HG03196 (cell line): ENCODE measurements around the gene ATIC.
A peak's percentile ranks its signal among the peaks of the same experiment; 100 is the strongest.

ENCODE experiments used
- ATAC-seq: cut with Tn5 transposase; IDR thresholded peaks from one replicate; pipeline ENCODE4 v1.9.1; 2021; ENCODE audit not compliant: unreplicated experiment

ATIC gene

DNA sequence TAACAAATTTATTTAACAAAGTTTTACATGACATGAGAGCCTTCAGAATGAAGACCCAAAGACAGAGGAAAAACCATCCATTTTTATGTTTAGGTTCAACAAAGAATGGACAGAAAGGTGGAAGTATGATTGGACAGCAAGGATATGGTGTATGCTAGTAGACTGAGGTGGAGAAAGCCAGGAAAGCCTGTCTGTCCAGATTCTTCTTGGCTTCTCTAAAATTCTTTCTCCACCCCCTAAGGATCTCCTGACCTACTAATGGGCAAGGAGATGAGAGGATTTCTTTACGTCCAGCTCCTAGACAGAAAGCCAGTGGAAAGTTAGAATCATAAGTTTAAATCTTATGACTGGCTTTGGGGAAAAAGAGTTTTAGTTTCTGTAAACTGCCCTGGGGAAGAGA, 3.0 kb downstream of the ATIC start:
- no peak for ATAC-seq

DNA sequence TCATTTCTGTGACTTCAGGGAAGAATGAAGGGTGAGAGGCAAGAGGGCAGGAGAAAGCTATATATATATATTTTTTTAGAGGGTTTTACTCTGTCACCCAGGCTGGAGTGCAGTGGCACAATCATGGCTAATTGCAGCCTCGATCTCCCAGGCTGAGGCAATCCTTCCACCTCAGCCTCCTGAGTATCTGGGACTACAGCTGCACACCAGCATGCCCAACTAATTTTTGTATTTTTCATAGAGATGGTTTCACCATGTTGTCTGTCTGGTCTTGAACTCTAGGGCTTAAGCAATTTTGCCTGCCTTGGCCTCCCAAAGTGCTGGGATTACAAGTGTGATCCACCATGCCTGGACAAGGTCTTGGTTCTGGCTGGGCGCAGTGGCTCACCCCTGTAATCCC, 3.4 kb downstream of the ATIC start:
- ATAC-seq: no peak

DNA sequence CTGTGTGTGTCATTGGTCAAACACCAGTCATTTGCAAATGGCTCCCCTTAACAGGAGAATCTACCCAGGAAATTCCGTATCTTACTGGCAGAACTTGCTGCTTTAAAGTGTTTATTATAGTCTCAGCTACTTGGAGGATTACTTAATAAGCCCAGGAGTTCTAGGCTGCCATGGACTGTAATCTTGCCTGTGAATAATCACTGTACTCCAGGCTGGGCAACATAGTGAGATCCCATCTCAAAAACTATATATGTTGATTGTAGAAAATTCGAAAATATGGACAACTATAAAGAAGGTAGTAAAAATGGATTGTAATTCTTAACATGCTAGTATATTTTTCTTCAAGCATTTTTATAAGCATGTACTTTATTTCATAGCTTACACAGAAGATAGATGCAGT, 4.5 kb downstream of the ATIC start:
- no peak for ATAC-seq

DNA sequence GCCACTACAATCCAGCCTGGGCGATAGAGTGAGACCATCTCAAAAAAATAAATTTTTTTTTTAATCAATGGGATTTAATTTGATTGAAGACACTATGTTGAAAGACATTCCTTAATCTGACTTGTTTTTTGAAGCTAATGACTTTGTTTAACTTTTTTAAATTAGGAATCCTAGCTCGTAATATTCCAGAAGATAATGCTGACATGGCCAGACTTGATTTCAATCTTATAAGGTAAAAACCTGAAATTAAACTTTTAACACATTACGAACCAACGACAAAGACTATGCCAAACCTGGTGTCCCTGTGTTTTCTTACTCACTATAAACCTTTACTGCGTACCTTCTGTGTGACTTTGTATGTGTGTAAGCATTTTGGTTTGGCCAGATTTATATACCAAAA, 7.6 kb downstream of the ATIC start:
- no peak for ATAC-seq

DNA sequence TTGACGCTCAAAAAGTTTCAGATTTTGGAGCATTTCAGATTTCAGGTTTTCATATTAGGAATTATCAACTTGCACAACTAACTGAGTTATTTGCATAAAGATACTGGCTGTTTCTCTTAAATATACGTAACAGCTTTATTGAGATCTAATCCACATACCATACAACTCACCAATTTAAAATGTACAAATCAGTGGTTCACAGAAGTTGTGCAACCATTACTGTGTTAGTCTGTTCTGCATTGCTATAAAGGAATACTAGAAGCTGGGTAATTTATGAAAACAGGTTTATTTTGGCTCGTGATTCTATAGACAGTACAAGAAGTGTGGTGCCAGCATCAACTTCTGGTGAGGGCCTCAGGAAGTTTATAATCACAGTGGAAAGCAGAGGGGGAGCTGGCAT, 8.2 kb downstream of the ATIC start:
- ATAC-seq: no peak

DNA sequence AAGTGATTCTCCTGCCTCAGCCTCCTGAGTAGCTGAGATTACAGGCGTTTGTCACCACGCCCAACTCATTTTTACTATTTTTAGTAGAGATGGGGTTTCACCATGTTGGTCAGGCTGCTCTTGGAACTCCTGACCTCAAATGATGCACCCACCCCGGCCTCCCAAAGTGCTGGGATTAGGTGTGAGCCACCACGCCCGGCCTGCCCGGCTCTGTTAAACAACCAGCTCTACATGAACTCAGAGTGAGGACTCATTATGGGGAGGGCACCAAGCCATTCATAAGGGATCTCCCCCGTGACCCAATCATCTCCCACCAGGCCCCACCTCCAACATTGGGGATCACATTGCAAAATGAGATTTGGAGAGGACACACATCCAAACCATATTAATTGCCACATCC, 8.8 kb downstream of the ATIC start:
- no peak for ATAC-seq

DNA sequence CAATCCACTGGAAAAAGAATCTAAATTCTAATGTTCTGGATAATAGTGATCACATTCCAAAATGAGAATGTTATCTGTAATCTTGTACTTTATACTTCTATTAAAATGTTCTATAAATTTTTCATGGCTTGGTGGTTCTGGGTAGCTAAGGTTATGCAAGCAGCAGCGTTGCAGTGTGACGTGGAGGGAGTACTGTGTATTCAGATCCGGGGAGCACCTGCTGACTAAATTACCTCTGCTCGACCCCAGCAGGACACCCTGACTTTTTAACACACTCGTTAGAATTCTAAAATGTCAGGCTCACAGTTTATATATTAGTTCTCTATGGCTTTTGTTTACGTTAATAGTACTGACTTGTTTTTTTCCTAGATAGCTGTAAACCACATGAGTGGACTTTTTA, 13.0 kb downstream of the ATIC start:
- no peak for ATAC-seq

DNA sequence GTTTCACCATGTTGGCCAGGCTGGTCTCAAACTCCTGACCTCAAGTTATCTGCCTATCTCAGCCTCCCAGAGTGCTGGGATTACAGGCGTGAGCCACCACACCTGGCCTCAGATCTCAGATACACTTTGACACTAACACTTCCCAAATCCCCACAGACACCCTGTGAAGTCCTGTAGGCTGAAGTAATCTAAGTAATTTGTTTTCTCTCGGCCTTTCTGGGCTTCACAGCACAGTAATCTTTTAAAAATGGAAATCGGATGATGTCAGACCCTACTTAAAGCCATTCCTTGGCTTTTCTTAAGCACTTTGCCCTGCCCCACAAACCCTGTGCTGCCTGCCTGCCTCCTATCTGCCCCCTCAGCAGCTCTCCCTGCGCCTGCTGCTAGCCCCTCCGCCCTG, 16.2 kb downstream of the ATIC start:
- ATAC-seq: no peak

DNA sequence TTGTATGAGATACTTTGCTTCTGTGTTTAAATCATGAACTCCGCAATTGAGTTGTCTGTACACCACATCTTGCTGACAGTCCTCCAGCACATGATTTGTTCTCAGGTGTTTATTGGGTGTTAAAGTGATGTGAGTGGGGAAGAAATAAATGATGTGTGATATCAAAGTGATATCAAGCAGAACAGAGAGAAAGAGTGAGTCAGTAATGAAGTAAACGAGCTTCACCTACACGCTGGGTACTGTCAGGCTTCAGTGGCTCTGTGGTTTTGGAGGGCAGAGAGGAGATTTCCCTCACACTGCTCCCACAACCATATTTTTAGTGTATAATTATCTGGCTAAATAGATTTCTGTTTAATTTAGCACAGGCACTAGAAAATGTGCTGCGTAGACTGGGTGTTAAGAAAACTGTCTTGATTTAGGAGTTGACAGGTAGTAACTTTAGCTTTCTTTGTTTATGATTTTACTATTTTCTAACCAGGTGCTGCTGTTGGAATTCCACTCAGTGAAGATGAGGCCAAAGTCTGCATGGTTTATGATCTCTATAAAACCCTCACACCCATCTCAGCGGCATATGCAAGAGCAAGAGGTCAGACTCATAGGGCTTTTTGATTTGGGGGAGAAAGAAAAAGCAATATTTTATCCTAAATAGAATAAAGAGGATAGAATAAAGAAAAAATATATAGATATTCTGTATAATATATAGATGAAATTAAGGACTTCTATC, 21.2 kb downstream of the ATIC start:
- peak; percentile 72 for ATAC-seq

DNA sequence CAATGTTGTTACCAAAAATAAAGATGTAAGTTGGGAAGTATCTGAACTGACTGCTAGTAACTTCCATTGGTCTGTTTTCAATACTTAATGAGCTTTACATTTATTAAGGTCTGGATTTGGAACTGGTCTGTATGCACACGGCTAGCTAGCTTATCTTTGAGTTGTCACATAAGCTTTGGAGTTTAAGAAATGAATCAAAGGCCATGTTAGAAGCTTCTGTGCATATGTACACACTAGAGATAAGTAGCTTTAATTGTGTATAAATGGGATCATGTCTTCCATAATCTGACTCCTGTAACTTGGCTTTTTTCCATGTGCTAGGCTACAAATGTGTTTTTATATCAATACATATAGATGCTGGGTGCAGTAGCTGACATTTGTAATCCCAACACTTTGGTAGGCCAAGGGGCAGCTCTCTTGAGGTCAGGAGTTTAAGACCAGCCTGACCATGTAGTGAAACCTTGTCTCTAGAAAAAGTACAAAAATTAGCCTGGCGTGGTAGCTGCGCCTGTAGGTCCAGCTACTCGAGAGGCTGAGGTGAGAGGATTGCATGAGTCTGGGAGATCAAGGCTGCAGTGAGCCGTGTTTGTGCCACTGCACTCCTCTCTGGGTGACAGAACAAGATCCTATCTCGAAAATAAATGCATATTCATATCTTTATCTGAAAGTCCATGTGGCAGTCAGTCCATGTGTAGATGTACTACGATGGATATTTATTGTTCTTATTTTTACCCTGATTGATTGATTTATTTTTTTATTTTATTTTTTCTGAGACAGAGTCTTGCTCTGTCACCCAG, 27.2 kb downstream of the ATIC start:
- no peak for ATAC-seq

DNA sequence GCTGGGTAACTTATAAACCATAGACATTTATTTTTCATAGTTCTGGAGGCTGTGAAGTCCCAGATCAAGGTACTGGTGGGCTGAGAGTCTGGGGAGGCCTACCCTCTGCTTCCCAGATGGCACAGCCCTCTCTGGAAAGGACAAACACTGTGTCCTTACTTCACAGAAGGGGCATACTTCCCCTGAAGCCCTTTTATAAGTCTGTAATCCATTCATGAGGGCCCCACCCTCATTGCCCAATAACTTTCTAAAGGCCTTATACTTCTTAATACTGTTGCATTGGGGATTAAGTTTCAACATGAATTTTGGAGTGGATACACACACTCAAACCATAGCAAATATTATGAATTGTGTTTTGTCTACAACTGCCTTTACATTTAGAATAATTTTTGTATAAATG, 36.0 kb downstream of the ATIC start:
- no peak for ATAC-seq

DNA sequence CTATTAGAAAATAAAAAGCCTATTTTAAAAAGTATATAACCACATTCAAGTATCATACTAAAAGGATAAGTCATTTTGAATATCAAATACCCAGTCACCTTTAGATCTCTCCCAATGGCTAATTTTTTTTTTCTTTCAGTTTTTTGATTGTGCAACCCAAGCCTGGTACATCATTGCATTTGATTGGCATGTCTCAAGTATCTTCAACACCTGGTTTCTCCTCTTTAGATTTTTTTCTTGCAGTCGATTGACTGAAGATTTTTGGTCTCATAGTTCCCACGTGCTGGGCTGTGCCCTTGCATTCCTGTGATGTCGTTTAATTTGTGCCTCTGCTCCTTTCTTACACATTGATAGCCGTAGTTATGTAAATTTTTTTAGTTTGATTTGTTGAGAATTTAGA, 40.7 kb downstream of the ATIC start:
- no peak for ATAC-seq

DNA sequence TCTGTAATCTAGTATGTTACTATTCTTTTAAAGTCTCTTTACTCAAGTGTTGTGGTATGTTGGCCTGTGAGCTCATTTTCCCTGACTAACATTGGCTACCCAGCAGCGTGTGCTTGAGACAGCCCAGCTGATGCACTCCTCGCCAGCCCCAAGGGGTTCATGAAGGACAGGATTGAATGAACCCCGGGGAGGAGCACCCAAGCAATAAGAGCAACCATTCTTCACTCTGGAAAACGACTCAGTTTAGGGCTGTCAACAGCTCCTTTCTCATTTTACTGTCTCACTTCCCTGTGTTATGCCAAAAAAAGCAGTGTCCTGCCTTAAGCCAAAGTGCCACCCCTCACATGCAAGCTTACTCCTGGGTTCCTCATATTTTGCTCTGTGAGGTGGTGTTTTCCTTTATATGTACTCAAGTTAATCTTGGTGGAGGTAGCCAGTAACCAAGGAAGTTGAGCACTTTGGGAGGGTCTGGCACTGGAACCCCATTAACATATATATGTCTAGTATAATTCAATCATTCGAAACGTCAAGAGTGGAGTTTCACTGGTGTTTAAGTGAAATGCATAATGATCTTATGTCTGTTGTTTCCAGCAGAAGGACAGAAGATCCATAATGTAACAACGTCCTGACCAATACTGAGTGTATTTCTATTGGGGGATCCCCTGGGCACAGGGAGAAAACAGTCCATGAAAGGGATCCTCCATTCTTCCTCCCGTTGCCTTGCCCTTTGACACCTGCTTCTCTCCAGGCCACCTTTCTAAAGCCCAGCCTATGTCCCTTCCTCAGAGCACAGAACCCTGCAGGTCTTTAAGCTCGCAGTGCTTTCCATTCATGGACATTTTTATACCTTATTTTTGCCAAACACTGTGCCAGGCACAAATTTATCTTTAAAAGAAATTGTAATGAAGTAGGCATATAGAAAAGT, 43.2 kb downstream of the ATIC start:
- ATAC-seq: no peak

DNA sequence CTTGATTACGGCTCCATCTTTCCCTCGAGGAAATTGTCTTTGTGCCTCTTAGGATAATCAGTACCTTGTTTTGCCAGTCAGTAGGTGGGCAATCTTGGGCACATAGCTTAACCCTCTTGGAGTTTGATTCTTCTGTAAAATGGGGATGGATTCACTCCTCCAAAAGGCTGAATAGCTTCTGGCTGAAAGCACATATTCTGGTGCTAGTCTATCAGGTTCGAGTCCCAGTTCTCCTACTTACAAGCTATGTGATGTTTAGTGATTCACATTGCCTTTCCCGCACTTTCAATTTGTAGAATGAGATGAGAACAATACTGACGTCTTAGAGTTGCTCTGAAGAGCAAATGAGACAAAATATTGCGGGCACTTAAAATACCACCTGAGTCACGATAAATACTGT, 43.9 kb downstream of the ATIC start:
- ATAC-seq: no peak

DNA sequence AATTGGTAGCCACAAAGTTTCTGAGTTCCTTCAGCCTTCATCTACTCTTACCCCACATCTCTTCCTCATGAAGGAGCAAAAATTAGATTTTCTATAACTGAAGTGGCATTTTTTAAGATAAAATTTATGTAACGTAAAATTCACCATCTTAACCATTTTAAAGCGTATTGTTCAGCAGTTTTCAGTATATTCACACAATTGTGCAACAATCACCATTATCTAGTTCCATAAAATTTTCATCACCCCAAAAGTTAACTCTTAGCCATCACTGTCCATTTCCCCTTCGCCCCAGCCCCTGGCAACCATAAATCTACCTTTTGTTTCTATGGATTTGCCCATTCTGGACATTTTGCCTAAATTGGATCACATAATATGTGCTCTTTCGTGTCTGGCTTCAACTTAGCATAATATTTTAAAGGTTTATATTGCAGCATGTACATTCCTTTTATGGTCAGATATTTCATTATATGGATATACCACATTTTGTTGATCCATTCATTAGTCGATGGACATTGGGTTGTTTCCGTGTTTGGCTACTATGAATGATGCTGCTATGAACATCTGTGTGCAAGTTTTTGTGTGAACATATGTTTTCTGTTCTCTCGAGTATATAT, 44.6 kb downstream of the ATIC start:
- no peak for ATAC-seq

DNA sequence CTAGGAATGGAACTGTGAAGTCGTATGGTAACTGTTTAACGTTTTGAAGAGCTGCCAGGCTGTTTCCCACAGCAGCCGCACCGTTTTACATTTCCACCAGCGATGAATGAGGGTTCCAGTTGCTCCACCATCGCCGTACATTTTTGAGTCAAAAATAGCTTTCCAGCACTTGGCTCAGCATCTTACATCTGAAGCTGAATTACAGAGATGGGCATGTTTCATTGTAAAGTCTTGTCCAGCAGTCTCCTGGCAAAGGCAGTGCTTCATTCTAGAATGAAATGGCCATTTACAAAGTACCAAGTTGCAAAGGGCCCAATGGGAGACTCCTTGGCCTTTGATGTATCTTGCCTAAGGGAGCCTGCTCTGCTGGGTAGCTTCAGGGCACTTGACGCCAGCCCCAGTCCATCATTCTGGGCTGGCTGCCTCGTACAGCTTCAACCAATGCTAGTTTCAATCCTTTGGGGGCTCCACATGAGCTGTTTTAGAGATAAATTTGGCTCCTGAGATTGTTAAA, 45.1 kb downstream of the ATIC start:
- no peak for ATAC-seq

DNA sequence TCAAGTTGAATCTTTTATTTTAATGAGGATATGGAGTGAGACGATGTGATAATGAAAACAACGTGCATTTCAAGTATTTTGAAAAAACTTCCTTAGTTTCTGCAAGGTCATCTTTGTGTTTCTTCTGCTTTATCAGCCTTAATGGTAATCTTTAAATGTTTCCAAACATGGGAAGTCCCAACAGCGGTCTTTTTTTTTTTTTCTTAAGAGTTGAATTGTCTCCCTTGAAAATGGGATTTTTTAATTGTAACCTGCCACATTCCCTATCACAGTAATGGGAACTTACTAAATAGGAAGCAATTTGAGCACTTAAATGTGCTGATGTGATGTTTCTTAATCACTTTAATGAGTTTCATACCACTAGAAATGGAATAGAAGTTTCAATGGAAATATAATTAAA, 45.8 kb downstream of the ATIC start:
- no peak for ATAC-seq

DNA sequence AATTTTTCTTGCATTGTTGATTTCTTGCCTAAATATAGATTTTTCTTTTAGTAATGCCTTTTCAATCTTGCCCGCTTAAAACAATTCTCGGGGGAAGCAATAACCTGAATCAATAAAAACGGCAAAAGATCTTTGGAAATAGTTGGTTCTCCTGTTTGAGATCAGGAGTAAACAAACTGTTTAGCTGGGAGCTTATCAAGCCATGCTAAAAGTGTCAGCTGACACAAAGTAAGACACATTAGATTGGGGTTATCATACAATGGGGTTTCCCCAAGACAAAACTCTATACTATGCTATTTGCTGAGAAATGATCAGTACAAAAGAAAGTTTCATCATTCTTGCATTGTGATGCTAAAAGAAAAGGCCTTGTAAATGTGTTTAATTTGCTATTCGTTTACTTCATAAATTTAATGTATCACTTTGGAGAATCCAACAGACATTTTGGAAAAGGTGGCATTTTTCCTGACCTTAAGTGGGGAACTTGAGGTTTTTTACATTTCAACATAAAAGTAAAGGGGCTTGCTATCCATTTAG, 46.5 kb downstream of the ATIC start:
- ATAC-seq: no peak

DNA sequence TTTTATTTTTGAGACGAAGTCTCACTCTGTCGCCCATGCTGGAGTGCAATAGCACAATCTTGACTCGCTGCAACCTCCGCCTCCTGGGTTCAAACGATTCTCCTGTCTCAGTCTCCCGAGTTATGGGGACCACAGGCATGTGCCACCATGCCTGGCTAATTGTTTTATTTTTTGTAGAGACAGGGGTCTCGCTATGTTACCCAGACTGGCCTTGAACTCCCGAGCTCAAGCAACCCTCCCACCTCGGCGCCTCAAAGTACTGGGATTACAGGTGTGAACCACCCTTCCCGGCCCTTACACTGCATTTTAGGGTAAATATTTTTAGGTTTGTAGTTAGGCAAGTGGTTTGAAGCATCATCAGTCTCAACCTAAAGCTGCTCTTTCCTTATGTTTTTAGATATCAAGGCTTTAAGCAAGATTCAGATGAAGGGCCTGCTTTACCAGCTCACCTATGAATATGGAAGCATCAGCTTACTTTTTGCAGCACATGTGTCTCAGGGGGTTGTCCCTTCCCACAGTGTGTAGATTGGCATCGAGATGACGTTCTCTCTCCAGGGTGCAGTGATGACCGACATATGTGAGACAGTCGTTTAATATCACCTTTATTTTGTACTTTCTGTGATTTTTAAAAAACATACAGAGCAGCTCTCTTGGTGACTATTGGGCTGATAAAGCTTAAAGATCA, 47.2 kb downstream of the ATIC start:
- no peak for ATAC-seq

DNA sequence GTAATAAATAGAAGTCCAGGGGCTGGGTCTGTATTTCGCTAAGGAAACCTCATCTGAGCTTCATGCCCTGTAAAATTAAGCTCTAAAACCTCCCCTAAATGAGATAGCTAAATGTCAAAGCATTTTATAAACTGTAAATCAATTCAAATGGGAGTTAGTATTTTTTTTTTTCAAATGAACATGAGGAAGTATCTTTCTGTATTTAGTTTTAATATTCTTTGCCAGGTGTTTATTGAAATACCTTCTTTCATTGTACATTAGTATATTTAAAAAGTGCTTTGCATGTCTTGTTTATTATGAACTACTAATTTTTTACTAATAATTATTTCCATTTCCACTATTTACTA, 47.7 kb downstream of the ATIC start:
- no peak for ATAC-seq
